GM23338 (cell line): ENCODE data around the gene TSPYL4. TPM values are rescaled to one million over a fixed set of nuclear protein-coding genes. Genes with fewer than 3 reads are reported as not detected.

Experiments
- ATAC-seq: fragments of 200-7000 bp; cut with Tn5 transposase; 3 replicates; pipeline ENCODE4 v1.9.1; 2020
- DNase-seq: peaks from one replicate; pipeline ENCODE4 v3.0.0-alpha.2; 2015; ENCODE audit warnings: low spot score
- H2AFZ ChIP-seq: fragments of 200-600 bp; sonication (generic); 2 replicates; pipeline ENCODE4 v1.8.0; 2016; ENCODE audit warnings: antibody characterized with exemption, mild to moderate bottlenecking, moderate library complexity
- H3F3A ChIP-seq: fragments of 200-600 bp; sonication (generic); replicated peaks from 2 replicates; pipeline ENCODE4 v1.8.0; 2017; ENCODE audit warnings: antibody characterized with exemption, mixed run types, low read depth
- H3K27ac ChIP-seq: fragments of 200-600 bp; sonication (generic); 2 replicates; pipeline ENCODE4 v1.6.1; 2016; ENCODE audit warnings: low read depth
- H3K27me3 ChIP-seq: fragments of 200-600 bp; sonication (generic); 2 replicates; pipeline ENCODE4 v1.8.0; 2016; ENCODE audit warnings: mild to moderate bottlenecking, mixed run types, moderate library complexity; ENCODE audit not compliant: insufficient read depth
- H3K36me3 ChIP-seq: fragments of 200-600 bp; sonication (generic); 2 replicates; pipeline ENCODE4 v1.8.0; 2016; ENCODE audit warnings: mild to moderate bottlenecking; ENCODE audit not compliant: insufficient read depth
- H3K4me1 ChIP-seq: fragments of 200-600 bp; sonication (generic); 2 replicates; pipeline ENCODE4 v1.8.0; 2016; ENCODE audit warnings: mild to moderate bottlenecking, moderate library complexity; ENCODE audit not compliant: insufficient read depth
- H3K4me2 ChIP-seq: fragments of 200-600 bp; sonication (generic); 2 replicates; pipeline ENCODE4 v1.7.1; 2017; ENCODE audit warnings: mixed run types
- H3K4me3 ChIP-seq: fragments of 200-600 bp; sonication (generic); 2 replicates; pipeline ENCODE4 v1.6.1; 2016; ENCODE audit warnings: mixed run types
- H3K79me2 ChIP-seq: fragments of 200-600 bp; sonication (generic); replicated peaks from 2 replicates; pipeline ENCODE4 v1.8.0; 2017; ENCODE audit warnings: mild to moderate bottlenecking; ENCODE audit not compliant: insufficient read depth
- H3K9me2 ChIP-seq: fragments of 200-600 bp; sonication (generic); 2 replicates; pipeline ENCODE4 v1.8.0; 2017; ENCODE audit not compliant: insufficient read depth
- H4K20me1 ChIP-seq: fragments of 200-600 bp; sonication (generic); replicated peaks from 2 replicates; pipeline ENCODE4 v1.8.0; 2017; ENCODE audit warnings: mild to moderate bottlenecking; ENCODE audit not compliant: insufficient read depth
- H3K27ac Mint-ChIP-seq: 2 replicates; pipeline ENCODE4 v1.8.0; 2020; ENCODE audit warnings: inconsistent platforms, mild to moderate bottlenecking, moderate library complexity, mixed read lengths
- H3K27me3 Mint-ChIP-seq: 3 replicates; pipeline ENCODE4 v1.8.0; 2022; ENCODE audit warnings: low read depth, mild to moderate bottlenecking, moderate library complexity, mixed read lengths, inconsistent platforms; ENCODE audit not compliant: insufficient read depth, poor library complexity
- H3K36me3 Mint-ChIP-seq: 3 replicates; pipeline ENCODE4 v1.8.0; 2021; ENCODE audit warnings: low read depth, mild to moderate bottlenecking, inconsistent platforms, moderate library complexity, mixed read lengths
- H3K4me1 Mint-ChIP-seq: 3 replicates; pipeline ENCODE4 v1.8.0; 2020; ENCODE audit warnings: mild to moderate bottlenecking, inconsistent platforms, mixed read lengths
- H3K4me3 Mint-ChIP-seq: 3 replicates; pipeline ENCODE4 v1.8.0; 2021; ENCODE audit warnings: moderate library complexity, mild to moderate bottlenecking, inconsistent platforms, mixed read lengths
- H3K9me3 Mint-ChIP-seq: 3 replicates; pipeline ENCODE4 v1.8.0; 2020; ENCODE audit warnings: moderate library complexity, mild to moderate bottlenecking, inconsistent platforms, mixed read lengths
- CREB1 ChIP-seq: fragments of 250-450 bp; sonication (Bioruptor Pico); IDR thresholded peaks from 2 replicates; pipeline ENCODE4 v1.5.0; 2020; ENCODE audit warnings: low read depth, mild to moderate bottlenecking, moderate library complexity
- ETS1 ChIP-seq: IDR thresholded peaks from 2 replicates; pipeline ENCODE4 v1.6.1; 2016; ENCODE audit warnings: antibody characterized with exemption
- EZH2phosphoT487 ChIP-seq: fragments of 200-600 bp; sonication (generic); IDR thresholded peaks from one replicate; pipeline ENCODE4 v1.8.1; 2018; ENCODE audit warnings: antibody characterized with exemption; ENCODE audit not compliant: unreplicated experiment
- POLR2AphosphoS5 ChIP-seq: IDR thresholded peaks from 2 replicates; pipeline ENCODE4 v1.6.1; 2016; ENCODE audit warnings: antibody characterized with exemption, low read depth
- REST ChIP-seq: IDR thresholded peaks from one replicate; pipeline ENCODE4 v1.6.1; 2018; ENCODE audit warnings: antibody characterized with exemption; ENCODE audit not compliant: unreplicated experiment
- STAT1 ChIP-seq: IDR thresholded peaks from one replicate; pipeline ENCODE4 v1.6.1; 2016; ENCODE audit warnings: antibody characterized with exemption; ENCODE audit not compliant: unreplicated experiment
- ZNF331 ChIP-seq: fragments of 250-450 bp; sonication (Bioruptor Pico); IDR thresholded peaks from 2 replicates; pipeline ENCODE4 v1.5.0; 2020; ENCODE audit warnings: low read depth, mild to moderate bottlenecking, moderate library complexity
- ZNF462 ChIP-seq: fragments of 250-450 bp; sonication (Bioruptor Pico); IDR thresholded peaks from 2 replicates; pipeline ENCODE4 v1.5.0; 2020; ENCODE audit warnings: mild to moderate bottlenecking, moderate library complexity
- polyA plus RNA-seq: library from polyadenylated mRNA; unstranded; fragments of >200 nt; fragmentation: Nextera tagmentation; extraction: Ambion mirVana; gene quantifications from 2 replicates; pipeline ENCODE4 v1.2.1, GENCODE V29; 2016
- total RNA-seq: library from RNA; depleted of rRNA; stranded (reverse); fragments of >200 nt; shearing (Covaris generic); gene quantifications from 2 replicates; pipeline ENCODE4 v1.2.3, GENCODE V29; 2014

Gene TSPYL4
- total and polyA plus RNA-seq, 2 experiments from 2014 or later = 13.2 to 19.8 TPM

- no peak overlapping the region for H3K27ac ChIP-seq
- H2AFZ ChIP-seq = no peak overlapping the region
- no peaks in the 10 kb centered on the region for H3K4me1 ChIP-seq
- Mint-ChIP-seq H3K4me3 (no peak overlapping the region), H3K9me3 (no peaks in the 10 kb centered on the region), H3K27ac (no peak overlapping the region), H3K36me3 (no peaks in the 10 kb centered on the region), H3K27me3 (no peaks in the 10 kb centered on the region), H3K4me1 (peaks cover 4% of the 10 kb centered on the region; the same call in 1 of the 3 replicates)
- H3F3A ChIP-seq = no peaks in the 10 kb centered on the region
- no peaks in the 10 kb centered on the region for H3K27me3 ChIP-seq
- no peaks in the 10 kb centered on the region for H4K20me1 ChIP-seq
- ATAC-seq (no peak), DNase-seq (no peak)
- TF ChIP-seq ZNF331 (CRISPR knock-in tag) = no peak
- no peak for TF ChIP-seq STAT1
- no peak for TF ChIP-seq EZH2phosphoT487
- TF ChIP-seq POLR2AphosphoS5 = no peak
- no peak for TF ChIP-seq ETS1
- no peak for TF ChIP-seq ZNF462 (CRISPR knock-in tag)
- TF ChIP-seq CREB1 (CRISPR knock-in tag) = no peak
- TF ChIP-seq REST = no peak
- H3K36me3 ChIP-seq = no peaks in the 10 kb centered on the region
- no peaks in the 10 kb centered on the region for H3K9me2 ChIP-seq
- no peaks in the 10 kb centered on the region for H3K79me2 ChIP-seq
- no peak overlapping the region for H3K4me3 ChIP-seq
- no peak overlapping the region for H3K4me2 ChIP-seq
Observed at GRCh38 chr6:116205281-116205680, 48.6 kb downstream of the TSPYL4 start.
